HL-60 (cell line): ENCODE results near the gene CYB5R2.

Source experiments
- DNase-seq, 2 experiments: peaks; one replicate each; pipeline ENCODE4 v3.0.0-alpha.2; 2010 to 2020; ENCODE audit warnings: low read depth in 1 of 2, low spot score in 1 of 2
- H3K27ac ChIP-seq: fragments of 250-450 bp; sonication (Bioruptor Pico); replicated peaks from 2 replicates; pipeline ENCODE4 v1.5.1; 2020; ENCODE audit warnings: mild to moderate bottlenecking, moderate library complexity
- H3K27me3 ChIP-seq: fragments of 250-450 bp; sonication (Bioruptor Pico); 2 replicates; pipeline ENCODE4 v1.5.1; 2021; ENCODE audit warnings: mild to moderate bottlenecking, moderate library complexity; ENCODE audit not compliant: insufficient read depth, poor library complexity, severe bottlenecking
- H3K4me3 ChIP-seq: replicated peaks from 2 replicates; pipeline ENCODE4 v1.5.1; 2011; ENCODE audit warnings: mild to moderate bottlenecking, control low read depth, low read length; ENCODE audit not compliant: insufficient read depth
- CTCF ChIP-seq: IDR thresholded peaks from one replicate; pipeline ENCODE4 v1.5.1; 2011; ENCODE audit warnings: low read length, control low read depth, inconsistent platforms; ENCODE audit not compliant: insufficient read depth
- GABPA ChIP-seq: IDR thresholded peaks from 2 replicates; pipeline ENCODE4 v1.6.1; 2012; ENCODE audit warnings: low read depth
- POLR2AphosphoS5 ChIP-seq: IDR thresholded peaks from 2 replicates; pipeline ENCODE4 v1.6.1; 2012; ENCODE audit warnings: low read depth
- SPI1 ChIP-seq: IDR thresholded peaks from 2 replicates; pipeline ENCODE4 v1.6.1; 2012; ENCODE audit warnings: low read depth, mild to moderate bottlenecking, borderline replicate concordance
- TF ChIP-seq, protein P1 (sequence below): IDR thresholded peaks from 2 replicates; pipeline ENCODE4 v1.6.1; 2012; ENCODE audit warnings: low read depth; ENCODE audit not compliant: insufficient replicate concordance

The CYB5R2 gene

GRCh38 chr11:7672276-7672959 lies 882 bp downstream of the CYB5R2 start:
- peaks cover 9% of the 10 kb centered on the region for H3K27me3 ChIP-seq
- no peak for DNase-seq
- H3K27ac ChIP-seq = no peak overlapping the region
- H3K4me3 ChIP-seq = no peak overlapping the region
- TF ChIP-seq CTCF (no peak), POLR2AphosphoS5 (no peak)
- TF ChIP-seq, protein P1, sequence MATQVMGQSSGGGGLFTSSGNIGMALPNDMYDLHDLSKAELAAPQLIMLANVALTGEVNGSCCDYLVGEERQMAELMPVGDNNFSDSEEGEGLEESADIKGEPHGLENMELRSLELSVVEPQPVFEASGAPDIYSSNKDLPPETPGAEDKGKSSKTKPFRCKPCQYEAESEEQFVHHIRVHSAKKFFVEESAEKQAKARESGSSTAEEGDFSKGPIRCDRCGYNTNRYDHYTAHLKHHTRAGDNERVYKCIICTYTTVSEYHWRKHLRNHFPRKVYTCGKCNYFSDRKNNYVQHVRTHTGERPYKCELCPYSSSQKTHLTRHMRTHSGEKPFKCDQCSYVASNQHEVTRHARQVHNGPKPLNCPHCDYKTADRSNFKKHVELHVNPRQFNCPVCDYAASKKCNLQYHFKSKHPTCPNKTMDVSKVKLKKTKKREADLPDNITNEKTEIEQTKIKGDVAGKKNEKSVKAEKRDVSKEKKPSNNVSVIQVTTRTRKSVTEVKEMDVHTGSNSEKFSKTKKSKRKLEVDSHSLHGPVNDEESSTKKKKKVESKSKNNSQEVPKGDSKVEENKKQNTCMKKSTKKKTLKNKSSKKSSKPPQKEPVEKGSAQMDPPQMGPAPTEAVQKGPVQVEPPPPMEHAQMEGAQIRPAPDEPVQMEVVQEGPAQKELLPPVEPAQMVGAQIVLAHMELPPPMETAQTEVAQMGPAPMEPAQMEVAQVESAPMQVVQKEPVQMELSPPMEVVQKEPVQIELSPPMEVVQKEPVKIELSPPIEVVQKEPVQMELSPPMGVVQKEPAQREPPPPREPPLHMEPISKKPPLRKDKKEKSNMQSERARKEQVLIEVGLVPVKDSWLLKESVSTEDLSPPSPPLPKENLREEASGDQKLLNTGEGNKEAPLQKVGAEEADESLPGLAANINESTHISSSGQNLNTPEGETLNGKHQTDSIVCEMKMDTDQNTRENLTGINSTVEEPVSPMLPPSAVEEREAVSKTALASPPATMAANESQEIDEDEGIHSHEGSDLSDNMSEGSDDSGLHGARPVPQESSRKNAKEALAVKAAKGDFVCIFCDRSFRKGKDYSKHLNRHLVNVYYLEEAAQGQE = no peak

DNA sequence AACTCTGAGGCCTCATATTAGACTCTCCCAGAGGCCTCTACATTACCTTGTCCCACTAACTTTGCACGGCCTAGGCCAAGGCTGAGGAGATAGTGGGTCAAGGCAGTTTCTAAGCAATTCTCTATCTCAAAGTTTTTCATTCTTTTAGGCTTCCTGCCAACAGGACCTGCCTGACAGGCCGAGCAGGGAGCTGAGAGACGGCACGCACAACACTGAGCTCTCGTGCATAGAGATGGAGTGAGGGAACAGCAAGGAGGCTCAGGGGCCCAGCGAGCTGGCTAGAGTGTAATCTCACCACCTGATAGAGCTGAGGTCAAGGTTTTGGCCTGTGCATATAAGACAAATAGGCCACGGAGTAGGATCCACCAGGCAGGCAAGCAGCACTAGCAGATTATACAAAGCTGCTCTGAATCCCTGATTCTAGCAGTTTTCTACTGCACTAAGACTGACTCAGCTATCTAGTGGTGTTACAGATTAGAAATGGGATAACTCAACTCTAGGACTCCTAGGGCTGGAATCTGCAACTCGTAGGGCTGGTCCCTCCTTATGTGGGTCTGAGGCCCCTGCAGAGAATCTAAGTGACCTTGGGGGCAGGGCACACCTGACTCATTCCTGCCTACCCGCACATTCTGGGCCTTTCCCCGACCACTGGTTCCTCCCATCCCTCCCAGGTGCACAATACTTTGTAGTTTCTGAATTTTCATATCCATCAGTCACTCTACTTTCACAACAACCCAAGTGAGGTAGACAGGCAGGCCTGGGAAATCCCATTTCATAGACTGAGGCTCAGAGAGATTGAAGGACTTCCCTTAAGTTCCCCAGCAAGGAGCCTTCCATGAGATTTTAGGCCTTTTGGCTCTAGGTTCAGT lies 1.7 kb downstream of the CYB5R2 start:
- peaks cover 9% of the 10 kb centered on the region for H3K27me3 ChIP-seq
- H3K27ac ChIP-seq = no peak overlapping the region
- no peak for DNase-seq
- H3K4me3 ChIP-seq = no peak overlapping the region
- TF ChIP-seq CTCF = no peak

DNA sequence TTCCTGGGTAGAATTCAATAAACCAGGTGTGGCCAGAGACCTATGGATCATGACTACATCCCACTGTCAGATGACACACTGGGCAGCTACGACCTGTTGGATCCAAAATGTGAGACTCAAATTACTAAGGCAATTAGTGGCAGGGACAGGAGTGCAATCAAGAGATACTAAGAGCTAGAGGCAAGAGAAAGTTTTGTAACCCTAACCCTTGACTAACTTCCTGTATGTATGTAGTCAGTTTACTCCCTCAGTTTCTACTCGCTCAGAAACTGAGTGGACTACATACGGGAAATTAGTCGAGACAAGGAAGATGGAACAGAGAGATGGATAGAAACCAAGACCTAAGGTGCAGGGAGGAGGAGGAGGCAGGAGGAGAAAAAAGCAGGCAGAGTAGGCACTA lies 2.7 kb downstream of the CYB5R2 start:
- DNase-seq = no peak
- Histone ChIP-seq H3K4me3 (no peak overlapping the region), H3K27ac (no peak overlapping the region), H3K27me3 (peaks cover 9% of the 10 kb centered on the region)
- no peak for TF ChIP-seq POLR2AphosphoS5
- TF ChIP-seq CTCF = no peak
- no peak for TF ChIP-seq SPI1
- TF ChIP-seq, protein P1 = no peak
- TF ChIP-seq GABPA = no peak
